ENCODE data around the gene HLCS. TPM values are rescaled to one million over a fixed set of nuclear protein-coding genes. Genes with fewer than 3 reads are reported as not detected.

Gene HLCS
- total and polyA plus RNA-seq, 10 of the 15 experiments (the other 5 are each of a cell fraction or from before 2014, with no cell fraction given): 1.5 to 12.7 (median 9.6) TPM

DNA sequence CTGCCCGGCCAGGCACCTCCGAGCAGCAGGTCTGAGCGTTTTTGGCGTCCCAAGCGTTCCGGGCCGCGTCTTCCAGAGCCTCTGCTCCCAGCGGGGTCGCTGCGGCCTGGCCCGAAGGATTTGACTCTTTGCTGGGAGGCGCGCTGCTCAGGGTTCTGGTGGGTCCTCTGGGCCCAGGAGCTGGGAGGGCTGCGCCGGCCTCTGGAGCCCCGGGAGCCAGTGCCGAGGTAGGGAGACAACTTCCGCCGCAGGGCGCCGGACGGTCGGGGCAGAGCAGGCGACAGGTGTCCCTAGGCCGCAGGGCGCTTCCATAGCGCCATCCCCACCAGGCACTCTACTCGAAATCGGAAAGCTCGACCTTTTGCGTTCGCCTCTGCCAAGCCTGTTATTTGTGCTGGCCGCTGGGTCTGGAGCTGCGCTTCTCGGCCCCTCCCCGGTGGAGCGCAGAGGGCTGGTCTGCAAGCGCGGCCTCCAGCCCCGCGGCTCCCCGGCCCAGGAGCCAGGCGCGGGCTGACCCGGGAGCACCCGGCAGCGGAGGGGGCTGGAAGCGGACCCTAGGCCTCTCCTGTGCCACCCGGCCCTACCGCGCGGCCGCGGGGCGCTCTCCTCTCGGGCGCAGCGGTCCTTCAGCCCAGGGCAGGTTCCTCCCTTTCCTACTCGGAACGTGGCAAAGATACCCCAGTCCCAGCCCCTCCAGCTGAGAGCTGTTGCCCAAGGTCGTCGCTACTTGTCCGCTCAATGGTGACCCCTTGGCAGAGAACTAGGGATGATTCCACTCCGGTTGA is 265.3 kb downstream of the HLCS start:
- Histone ChIP-seq H3K27ac (ENCODE audit: control insufficient read depth, insufficient read depth) (no peak overlapping the region), H3K9ac (ENCODE audit: control insufficient read depth, insufficient read depth, low read length) (no peak overlapping the region), H3K9me3 (replicated peaks; ENCODE audit: control insufficient read depth, insufficient read depth, low read length) (no peaks in the 10 kb centered on the region; the same call in 2 of the 3 replicates), H3K4me3 (no peak overlapping the region), H2AFZ (ENCODE audit: control insufficient read depth, low read depth, low read length) (no peak overlapping the region), H3K4me1 (ENCODE audit: control insufficient read depth, insufficient read depth, low read length) (no peaks in the 10 kb centered on the region), H3K36me3 (ENCODE audit: control insufficient read depth in 2 of 2, insufficient read depth in 2 of 2, low read length in 1 of 2) (no peaks in the 10 kb centered on the region), H3K79me2 (ENCODE audit: control insufficient read depth, insufficient read depth, low read length) (no peaks in the 10 kb centered on the region), H3K27me3 (replicated peaks in 1 of 2; ENCODE audit: control insufficient read depth in 2 of 2, insufficient read depth in 2 of 2, low read length in 1 of 2) (peaks cover 24 to 41% of the 10 kb centered on the region in 2 experiments), H4K20me1 (ENCODE audit: control insufficient read depth, insufficient read depth) (no peaks in the 10 kb centered on the region), H3K4me2 (ENCODE audit: control insufficient read depth, insufficient read depth) (no peak overlapping the region)
- ChIA-PET RAD21 (ENCODE audit: unreplicated experiment) (no interaction called here), CTCF (no interaction called here), SMC1A (ENCODE audit: uncharacterized antibody, unreplicated experiment) (no interaction called here), POLR2A (no interaction called here)
- no peak for FAIRE-seq
- TF ChIP-seq ZZZ3 (IDR thresholded peaks at IDR 0.05; ENCODE audit: control insufficient read depth, insufficient read length, low read depth) (no peak), SMC3 (IDR thresholded peaks at IDR 0.05; ENCODE audit: borderline replicate concordance, low read length) (no peak), GATAD2B (conservative IDR thresholded peaks at IDR 0.05; ENCODE audit: low read depth) (no peak), STAT3 (IDR thresholded peaks at IDR 0.05; ENCODE audit: low read depth, low read length) (no peak), CREB1 (IDR thresholded peaks at IDR 0.05; ENCODE audit: low read depth) (no peak), RAD51 (IDR thresholded peaks at IDR 0.05) (no peak), NFIC (IDR thresholded peaks at IDR 0.05; ENCODE audit: low read depth, low read length) (no peak), NBN (IDR thresholded peaks at IDR 0.05) (no peak), EGR1 (IDR thresholded peaks at IDR 0.05; ENCODE audit: borderline replicate concordance in 1 of 2, low read depth in 2 of 2, low read length in 2 of 2) (no peak)
- TF ChIP-seq, protein P1, sequence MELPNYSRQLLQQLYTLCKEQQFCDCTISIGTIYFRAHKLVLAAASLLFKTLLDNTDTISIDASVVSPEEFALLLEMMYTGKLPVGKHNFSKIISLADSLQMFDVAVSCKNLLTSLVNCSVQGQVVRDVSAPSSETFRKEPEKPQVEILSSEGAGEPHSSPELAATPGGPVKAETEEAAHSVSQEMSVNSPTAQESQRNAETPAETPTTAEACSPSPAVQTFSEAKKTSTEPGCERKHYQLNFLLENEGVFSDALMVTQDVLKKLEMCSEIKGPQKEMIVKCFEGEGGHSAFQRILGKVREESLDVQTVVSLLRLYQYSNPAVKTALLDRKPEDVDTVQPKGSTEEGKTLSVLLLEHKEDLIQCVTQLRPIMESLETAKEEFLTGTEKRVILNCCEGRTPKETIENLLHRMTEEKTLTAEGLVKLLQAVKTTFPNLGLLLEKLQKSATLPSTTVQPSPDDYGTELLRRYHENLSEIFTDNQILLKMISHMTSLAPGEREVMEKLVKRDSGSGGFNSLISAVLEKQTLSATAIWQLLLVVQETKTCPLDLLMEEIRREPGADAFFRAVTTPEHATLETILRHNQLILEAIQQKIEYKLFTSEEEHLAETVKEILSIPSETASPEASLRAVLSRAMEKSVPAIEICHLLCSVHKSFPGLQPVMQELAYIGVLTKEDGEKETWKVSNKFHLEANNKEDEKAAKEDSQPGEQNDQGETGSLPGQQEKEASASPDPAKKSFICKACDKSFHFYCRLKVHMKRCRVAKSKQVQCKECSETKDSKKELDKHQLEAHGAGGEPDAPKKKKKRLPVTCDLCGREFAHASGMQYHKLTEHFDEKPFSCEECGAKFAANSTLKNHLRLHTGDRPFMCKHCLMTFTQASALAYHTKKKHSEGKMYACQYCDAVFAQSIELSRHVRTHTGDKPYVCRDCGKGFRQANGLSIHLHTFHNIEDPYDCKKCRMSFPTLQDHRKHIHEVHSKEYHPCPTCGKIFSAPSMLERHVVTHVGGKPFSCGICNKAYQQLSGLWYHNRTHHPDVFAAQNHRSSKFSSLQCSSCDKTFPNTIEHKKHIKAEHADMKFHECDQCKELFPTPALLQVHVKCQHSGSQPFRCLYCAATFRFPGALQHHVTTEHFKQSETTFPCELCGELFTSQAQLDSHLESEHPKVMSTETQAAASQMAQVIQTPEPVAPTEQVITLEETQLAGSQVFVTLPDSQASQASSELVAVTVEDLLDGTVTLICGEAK (IDR thresholded peaks at IDR 0.05; ENCODE audit: borderline replicate concordance): no peak
- TF ChIP-seq, protein P2, sequence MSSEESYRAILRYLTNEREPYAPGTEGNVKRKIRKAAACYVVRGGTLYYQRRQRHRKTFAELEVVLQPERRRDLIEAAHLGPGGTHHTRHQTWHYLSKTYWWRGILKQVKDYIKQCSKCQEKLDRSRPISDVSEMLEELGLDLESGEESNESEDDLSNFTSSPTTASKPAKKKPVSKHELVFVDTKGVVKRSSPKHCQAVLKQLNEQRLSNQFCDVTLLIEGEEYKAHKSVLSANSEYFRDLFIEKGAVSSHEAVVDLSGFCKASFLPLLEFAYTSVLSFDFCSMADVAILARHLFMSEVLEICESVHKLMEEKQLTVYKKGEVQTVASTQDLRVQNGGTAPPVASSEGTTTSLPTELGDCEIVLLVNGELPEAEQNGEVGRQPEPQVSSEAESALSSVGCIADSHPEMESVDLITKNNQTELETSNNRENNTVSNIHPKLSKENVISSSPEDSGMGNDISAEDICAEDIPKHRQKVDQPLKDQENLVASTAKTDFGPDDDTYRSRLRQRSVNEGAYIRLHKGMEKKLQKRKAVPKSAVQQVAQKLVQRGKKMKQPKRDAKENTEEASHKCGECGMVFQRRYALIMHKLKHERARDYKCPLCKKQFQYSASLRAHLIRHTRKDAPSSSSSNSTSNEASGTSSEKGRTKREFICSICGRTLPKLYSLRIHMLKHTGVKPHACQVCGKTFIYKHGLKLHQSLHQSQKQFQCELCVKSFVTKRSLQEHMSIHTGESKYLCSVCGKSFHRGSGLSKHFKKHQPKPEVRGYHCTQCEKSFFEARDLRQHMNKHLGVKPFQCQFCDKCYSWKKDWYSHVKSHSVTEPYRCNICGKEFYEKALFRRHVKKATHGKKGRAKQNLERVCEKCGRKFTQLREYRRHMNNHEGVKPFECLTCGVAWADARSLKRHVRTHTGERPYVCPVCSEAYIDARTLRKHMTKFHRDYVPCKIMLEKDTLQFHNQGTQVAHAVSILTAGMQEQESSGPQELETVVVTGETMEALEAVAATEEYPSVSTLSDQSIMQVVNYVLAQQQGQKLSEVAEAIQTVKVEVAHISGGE (CRISPR knock-in tag; IDR thresholded peaks at IDR 0.05): no peak
- DNase-seq (ENCODE audit: low read depth, low spot score): no peak
- ATAC-seq: no peak
- no TSS peak for BruUV-seq (replicated peaks)
- intact Hi-C loops (cut with micrococcal nuclease; ENCODE audit: unreplicated experiment): no loop called here
- in situ Hi-C loops (cut with MboI): no loop called here
- 28% methylated on average over 59 of the region's 65 CpGs for WGBS (ENCODE audit: insufficient coverage, insufficient replicate concordance, low lambda C conversion rate, missing lambda C conversion rate)

All from GM12878 (cell line).